HG03460 (cell line): ENCODE measurements around the gene THOC2.
"Not testable (repeated sequence)": the region's sequence is repeated elsewhere in the genome, so short reads cannot be mapped to it uniquely, and the experiment has no call there.

Experiments used
- ATAC-seq: cut with Tn5 transposase; IDR thresholded peaks from one replicate; pipeline ENCODE4 v1.9.1; 2021; ENCODE audit not compliant: unreplicated experiment

THOC2 gene

GRCh38 chrX:123679733-123680460, 53.0 kb downstream of the THOC2 start:
- ATAC-seq, result not testable (repeated sequence)

GRCh38 chrX:123675154-123675553, 57.7 kb downstream of the THOC2 start:
- no peak for ATAC-seq

- no peak for ATAC-seq
Observed at GRCh38 chrX:123673813-123674212, 59.0 kb downstream of the THOC2 start.

- ATAC-seq, result no peak
Observed at GRCh38 chrX:123665197-123665596, 67.7 kb downstream of the THOC2 start.

GRCh38 chrX:123664467-123665167, 68.2 kb downstream of the THOC2 start:
- ATAC-seq, result not testable (repeated sequence)

GRCh38 chrX:123663720-123664119, 69.1 kb downstream of the THOC2 start:
- not testable (repeated sequence) for ATAC-seq

- not testable (repeated sequence) for ATAC-seq
Observed at GRCh38 chrX:123656507-123656906, 76.3 kb downstream of the THOC2 start.

- ATAC-seq, result not testable (repeated sequence)
Observed at GRCh38 chrX:123648811-123649181, 84.1 kb downstream of the THOC2 start.

- no peak for ATAC-seq
Observed at GRCh38 chrX:123648028-123648810, 84.6 kb downstream of the THOC2 start.

- ATAC-seq, result no peak
Observed at GRCh38 chrX:123647244-123647643, 85.6 kb downstream of the THOC2 start.

GRCh38 chrX:123629502-123629901, 103.3 kb downstream of the THOC2 start:
- ATAC-seq, result no peak

- no peak for ATAC-seq
Observed at GRCh38 chrX:123626962-123627361, 105.9 kb downstream of the THOC2 start.

GRCh38 chrX:123625952-123626351, 106.9 kb downstream of the THOC2 start:
- no peak for ATAC-seq

- ATAC-seq, result no peak
Observed at GRCh38 chrX:123625477-123625876, 107.4 kb downstream of the THOC2 start.

GRCh38 chrX:123617007-123617406, 115.8 kb downstream of the THOC2 start:
- ATAC-seq, result no peak

GRCh38 chrX:123610915-123611314, 121.9 kb downstream of the THOC2 start:
- no peak for ATAC-seq

GRCh38 chrX:123607806-123608205, 125.0 kb downstream of the THOC2 start:
- no peak for ATAC-seq

- ATAC-seq, result no peak
Observed at GRCh38 chrX:123607270-123607669, 125.6 kb downstream of the THOC2 start.

- no peak for ATAC-seq
Observed at GRCh38 chrX:123603491-123603890, 129.4 kb downstream of the THOC2 start.

- ATAC-seq, result no peak
Observed at GRCh38 chrX:123601437-123601836, 131.4 kb downstream of the THOC2 start.

- no peak for ATAC-seq
Observed at GRCh38 chrX:123600181-123600580, 132.7 kb downstream of the THOC2 start.
